Neural crest cell (in vitro differentiated cells): ENCODE measurements around the gene GRHL1. TPM values are rescaled to one million over a fixed set of nuclear protein-coding genes. Genes with fewer than 3 reads are reported as not detected.

Experiments
- DNase-seq: peaks from one replicate; pipeline ENCODE4 v3.0.0; 2021; ENCODE audit warnings: low read depth, mixed read lengths, low spot score
- H3K27ac Mint-ChIP-seq: one replicate; pipeline ENCODE4 v1.8.0; 2021; ENCODE audit warnings: mild to moderate bottlenecking, mixed read lengths; ENCODE audit not compliant: unreplicated experiment
- H3K27me3 Mint-ChIP-seq: 2 replicates; pipeline ENCODE4 v1.8.0; 2021; ENCODE audit warnings: low read depth, mild to moderate bottlenecking, mixed read lengths
- H3K36me3 Mint-ChIP-seq: 2 replicates; pipeline ENCODE4 v1.8.0; 2021; ENCODE audit warnings: low read depth, mild to moderate bottlenecking, mixed read lengths
- H3K4me1 Mint-ChIP-seq: 2 replicates; pipeline ENCODE4 v1.8.0; 2021; ENCODE audit warnings: mixed read lengths
- H3K4me3 Mint-ChIP-seq: one replicate; pipeline ENCODE4 v1.8.0; 2021; ENCODE audit warnings: mild to moderate bottlenecking, mixed read lengths
- H3K9me3 Mint-ChIP-seq: 2 replicates; pipeline ENCODE4 v1.8.0; 2021; ENCODE audit warnings: mixed read lengths
- total RNA-seq: library from RNA; stranded (reverse); gene quantifications from 2 replicates; pipeline ENCODE4 v1.2.1, GENCODE V29; 2021
- TF ChIP-seq, protein P1 (sequence below): fragments of 200-600 bp; sonication (generic); conservative IDR thresholded peaks from 2 replicates; pipeline ENCODE4 v1.5.0; 2021; ENCODE audit warnings: antibody characterized with exemption, mild to moderate bottlenecking

The GRHL1 gene
- total RNA-seq, 1 donor from 2014 or later: 3.4 TPM

DNA sequence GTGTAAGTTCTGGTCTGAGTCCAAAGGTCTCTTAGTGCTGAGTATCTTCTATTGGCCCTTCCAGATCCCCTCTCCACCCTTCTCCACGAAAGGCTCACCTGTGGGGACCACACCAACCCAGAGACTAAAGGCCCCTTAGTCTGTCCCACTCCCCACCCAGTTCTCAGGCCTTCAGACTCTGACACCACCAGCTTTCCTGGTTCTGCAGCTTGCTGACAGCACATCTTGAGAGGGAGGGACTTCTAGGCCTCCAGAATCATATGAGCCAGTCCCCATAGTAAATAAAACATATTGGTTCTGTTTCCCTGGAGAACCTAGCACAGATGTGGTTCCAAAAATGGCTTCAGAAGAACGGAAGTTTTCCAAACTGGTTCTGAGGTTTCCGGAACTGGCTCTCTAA lies 53.3 kb downstream of the GRHL1 start:
- Mint-ChIP-seq H3K4me3 (no peak overlapping the region), H3K36me3 (no peaks in the 10 kb centered on the region), H3K27ac (no peak overlapping the region), H3K4me1 (no peaks in the 10 kb centered on the region), H3K9me3 (no peaks in the 10 kb centered on the region), H3K27me3 (no peaks in the 10 kb centered on the region)
- TF ChIP-seq, protein P1, sequence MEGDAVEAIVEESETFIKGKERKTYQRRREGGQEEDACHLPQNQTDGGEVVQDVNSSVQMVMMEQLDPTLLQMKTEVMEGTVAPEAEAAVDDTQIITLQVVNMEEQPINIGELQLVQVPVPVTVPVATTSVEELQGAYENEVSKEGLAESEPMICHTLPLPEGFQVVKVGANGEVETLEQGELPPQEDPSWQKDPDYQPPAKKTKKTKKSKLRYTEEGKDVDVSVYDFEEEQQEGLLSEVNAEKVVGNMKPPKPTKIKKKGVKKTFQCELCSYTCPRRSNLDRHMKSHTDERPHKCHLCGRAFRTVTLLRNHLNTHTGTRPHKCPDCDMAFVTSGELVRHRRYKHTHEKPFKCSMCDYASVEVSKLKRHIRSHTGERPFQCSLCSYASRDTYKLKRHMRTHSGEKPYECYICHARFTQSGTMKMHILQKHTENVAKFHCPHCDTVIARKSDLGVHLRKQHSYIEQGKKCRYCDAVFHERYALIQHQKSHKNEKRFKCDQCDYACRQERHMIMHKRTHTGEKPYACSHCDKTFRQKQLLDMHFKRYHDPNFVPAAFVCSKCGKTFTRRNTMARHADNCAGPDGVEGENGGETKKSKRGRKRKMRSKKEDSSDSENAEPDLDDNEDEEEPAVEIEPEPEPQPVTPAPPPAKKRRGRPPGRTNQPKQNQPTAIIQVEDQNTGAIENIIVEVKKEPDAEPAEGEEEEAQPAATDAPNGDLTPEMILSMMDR: no peak
- no peak for DNase-seq

DNA sequence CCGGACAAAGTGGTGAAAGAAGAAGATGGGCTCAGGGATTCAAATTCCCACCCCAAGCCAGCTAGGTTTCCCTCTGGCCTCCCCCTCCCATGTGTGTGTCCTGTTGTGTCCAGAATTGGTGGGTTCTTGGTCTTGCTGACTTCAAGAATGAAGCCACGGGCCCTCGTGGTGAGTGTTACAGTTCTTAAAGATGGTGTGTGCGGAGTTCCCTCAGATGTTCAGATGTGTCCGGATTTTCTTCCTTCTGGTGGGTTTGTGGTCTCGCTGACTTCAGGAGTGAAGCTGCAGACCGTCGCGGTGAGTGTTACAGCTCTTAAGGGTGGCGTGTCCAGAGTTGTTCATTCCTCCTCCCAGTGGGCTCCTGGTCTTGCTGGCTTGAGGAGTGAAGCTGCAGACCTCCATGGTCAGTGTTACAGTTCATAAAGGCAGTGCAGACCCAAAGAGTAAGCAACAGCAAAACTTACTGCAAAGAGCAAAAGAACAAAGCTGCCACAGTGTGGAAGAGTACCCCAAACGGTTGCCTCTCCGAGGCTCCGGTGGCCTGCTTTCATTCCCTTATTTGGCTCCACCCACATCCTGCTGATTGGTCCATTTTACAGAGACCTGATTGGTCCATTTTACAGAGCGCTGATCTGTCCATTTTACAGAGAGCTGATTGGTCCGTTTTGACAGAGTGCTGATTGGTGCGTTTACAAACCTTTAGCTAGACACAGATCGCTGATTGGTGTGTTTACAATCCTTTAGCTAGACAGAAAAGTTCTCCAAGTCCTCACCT lies 54.2 kb downstream of the GRHL1 start:
- no peaks in the 10 kb centered on the region for H3K27me3 Mint-ChIP-seq
- TF ChIP-seq, protein P1: no peak
- H3K36me3 Mint-ChIP-seq: no peaks in the 10 kb centered on the region

DNA sequence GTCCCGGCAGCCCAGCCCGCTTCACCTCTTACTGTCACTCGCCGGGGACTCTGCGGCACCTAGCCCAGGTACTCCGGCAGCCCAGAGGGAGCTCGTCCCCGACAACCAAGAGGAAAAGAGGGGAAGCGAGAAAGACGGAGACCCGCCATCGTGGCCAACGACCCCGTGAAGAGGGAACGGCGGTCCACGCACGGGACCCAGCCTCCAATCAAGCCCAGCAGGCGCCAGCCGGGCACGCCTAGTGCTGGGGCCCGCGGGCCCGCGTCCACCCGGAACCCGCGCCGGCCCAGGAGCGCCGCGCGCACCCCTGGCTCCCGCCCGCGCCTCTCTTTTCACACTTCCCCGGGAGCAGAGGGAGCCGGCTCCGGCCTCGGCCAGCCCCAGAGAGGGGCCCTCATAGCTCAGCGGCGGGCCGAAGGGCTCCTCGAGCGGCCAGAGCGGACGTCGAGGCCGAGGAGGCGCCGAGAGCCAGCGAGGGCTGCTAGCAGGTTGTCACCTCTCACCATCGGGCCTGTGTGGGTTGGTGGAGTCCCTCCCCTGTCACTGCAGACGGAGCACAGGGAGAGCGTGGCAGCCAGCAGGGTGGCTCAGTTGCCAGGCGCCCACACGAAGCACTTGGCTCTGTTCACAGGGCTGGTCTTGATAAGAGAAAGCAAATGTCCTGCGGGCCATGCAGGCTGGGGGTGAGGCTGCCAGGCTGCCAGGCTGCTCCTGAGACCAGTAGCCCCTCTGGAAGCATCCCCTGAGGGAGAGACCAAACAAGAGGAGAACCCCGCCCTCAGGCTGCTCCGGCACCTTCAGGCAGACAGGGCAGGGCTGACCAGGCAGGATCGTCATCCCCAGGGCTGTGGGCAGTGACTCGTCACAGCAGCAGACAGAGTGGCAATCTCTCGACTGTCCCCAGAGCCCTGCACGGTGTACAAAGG lies 55.0 kb downstream of the GRHL1 start:
- Mint-ChIP-seq H3K36me3 (no peaks in the 10 kb centered on the region), H3K4me1 (no peaks in the 10 kb centered on the region), H3K9me3 (no peaks in the 10 kb centered on the region), H3K27ac (no peak overlapping the region), H3K27me3 (no peaks in the 10 kb centered on the region), H3K4me3 (no peak overlapping the region)
- TF ChIP-seq, protein P1: no peak
- DNase-seq: no peak

More for the DNA sequence above, 54.2 kb downstream of the GRHL1 start:
- H3K9me3 Mint-ChIP-seq: no peaks in the 10 kb centered on the region
- no peak overlapping the region for H3K4me3 Mint-ChIP-seq
- H3K4me1 Mint-ChIP-seq: no peaks in the 10 kb centered on the region
- H3K27ac Mint-ChIP-seq: no peak overlapping the region
- DNase-seq: no peak

DNA sequence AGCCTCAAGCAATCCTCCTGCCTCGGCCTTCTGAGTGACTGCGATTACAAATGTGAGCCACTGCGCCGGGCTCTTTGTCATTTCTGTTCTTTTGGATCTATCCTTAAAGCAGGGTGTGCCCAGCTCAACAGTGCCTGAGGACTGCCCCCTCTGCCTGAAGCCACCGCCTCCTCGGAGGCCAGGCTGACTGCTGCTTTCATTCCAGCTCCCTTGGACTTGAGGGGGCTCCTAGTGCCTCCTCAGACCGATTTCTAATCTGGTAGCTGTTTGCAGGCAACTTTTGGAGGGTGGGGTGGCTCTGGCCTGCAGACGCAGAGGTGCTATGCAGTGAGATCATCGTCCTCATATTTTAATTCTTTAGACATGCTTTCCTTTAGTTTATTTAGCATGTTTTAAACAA lies 55.9 kb downstream of the GRHL1 start:
- no peak overlapping the region for H3K4me3 Mint-ChIP-seq
- no peaks in the 10 kb centered on the region for H3K4me1 Mint-ChIP-seq
- H3K36me3 Mint-ChIP-seq: no peaks in the 10 kb centered on the region
- no peak overlapping the region for H3K27ac Mint-ChIP-seq
- TF ChIP-seq, protein P1: no peak
- no peaks in the 10 kb centered on the region for H3K27me3 Mint-ChIP-seq
- H3K9me3 Mint-ChIP-seq: no peaks in the 10 kb centered on the region
- no peak for DNase-seq

GRCh38 chr2:10007921-10008808 lies 56.7 kb downstream of the GRHL1 start:
- no peak overlapping the region for H3K27ac Mint-ChIP-seq
- no peaks in the 10 kb centered on the region for H3K9me3 Mint-ChIP-seq
- no peaks in the 10 kb centered on the region for H3K4me1 Mint-ChIP-seq
- DNase-seq: no peak
- H3K4me3 Mint-ChIP-seq: no peak overlapping the region
- no peaks in the 10 kb centered on the region for H3K27me3 Mint-ChIP-seq
- H3K36me3 Mint-ChIP-seq: no peaks in the 10 kb centered on the region
- TF ChIP-seq, protein P1: no peak
